ENCODE results near the gene NDUFAF4. TPM values are rescaled to one million over a fixed set of nuclear protein-coding genes. Genes with fewer than 3 reads are reported as not detected.

Gene NDUFAF4
- total and polyA plus RNA-seq, 2 of the 13 experiments (the other 11 are each of a cell fraction or from before 2014, with no cell fraction given), result 41.3 to 59.7 TPM

DNA sequence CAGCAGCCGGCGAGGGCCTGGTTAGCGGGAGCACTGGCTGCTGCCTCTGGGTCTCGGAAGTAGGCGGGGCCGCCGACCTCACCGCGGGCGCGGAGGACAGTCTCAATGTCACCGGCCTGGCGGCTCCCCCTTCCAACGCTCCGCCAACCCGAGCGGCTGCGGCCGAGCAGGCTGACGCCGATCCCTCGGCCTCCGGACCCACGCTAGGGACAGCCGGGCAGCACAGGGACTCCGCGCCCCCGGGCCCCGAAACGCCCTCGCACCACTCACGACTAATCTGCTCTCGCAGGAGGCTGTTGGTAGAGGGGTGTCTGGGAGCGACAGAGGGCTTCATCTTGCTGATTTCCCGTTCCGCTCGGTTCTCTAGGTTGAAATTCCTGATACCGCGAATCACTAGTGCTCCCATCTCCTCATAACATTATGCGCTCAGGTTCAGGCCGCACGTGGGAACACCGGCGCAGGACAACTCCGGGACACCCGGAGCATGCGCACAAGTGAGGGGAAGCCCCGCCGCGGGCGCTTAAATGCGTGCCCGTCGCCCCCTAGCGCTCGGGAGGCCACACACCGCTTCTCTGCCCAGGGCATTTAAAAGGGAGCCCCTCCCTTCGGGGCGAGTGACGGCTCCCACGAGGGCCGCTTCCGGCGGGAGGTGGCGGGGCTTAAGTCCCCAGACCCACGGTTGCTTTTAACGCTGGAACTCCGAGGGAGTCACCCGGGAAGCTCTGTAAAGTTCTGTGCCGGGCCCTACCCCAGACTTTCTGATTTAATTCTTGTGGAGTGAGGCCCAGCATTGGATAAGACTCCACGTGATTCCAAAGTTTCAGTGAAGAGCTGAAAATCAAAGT is at the start of gene NDUFAF4 (continued):
- TF ChIP-seq, protein P1, sequence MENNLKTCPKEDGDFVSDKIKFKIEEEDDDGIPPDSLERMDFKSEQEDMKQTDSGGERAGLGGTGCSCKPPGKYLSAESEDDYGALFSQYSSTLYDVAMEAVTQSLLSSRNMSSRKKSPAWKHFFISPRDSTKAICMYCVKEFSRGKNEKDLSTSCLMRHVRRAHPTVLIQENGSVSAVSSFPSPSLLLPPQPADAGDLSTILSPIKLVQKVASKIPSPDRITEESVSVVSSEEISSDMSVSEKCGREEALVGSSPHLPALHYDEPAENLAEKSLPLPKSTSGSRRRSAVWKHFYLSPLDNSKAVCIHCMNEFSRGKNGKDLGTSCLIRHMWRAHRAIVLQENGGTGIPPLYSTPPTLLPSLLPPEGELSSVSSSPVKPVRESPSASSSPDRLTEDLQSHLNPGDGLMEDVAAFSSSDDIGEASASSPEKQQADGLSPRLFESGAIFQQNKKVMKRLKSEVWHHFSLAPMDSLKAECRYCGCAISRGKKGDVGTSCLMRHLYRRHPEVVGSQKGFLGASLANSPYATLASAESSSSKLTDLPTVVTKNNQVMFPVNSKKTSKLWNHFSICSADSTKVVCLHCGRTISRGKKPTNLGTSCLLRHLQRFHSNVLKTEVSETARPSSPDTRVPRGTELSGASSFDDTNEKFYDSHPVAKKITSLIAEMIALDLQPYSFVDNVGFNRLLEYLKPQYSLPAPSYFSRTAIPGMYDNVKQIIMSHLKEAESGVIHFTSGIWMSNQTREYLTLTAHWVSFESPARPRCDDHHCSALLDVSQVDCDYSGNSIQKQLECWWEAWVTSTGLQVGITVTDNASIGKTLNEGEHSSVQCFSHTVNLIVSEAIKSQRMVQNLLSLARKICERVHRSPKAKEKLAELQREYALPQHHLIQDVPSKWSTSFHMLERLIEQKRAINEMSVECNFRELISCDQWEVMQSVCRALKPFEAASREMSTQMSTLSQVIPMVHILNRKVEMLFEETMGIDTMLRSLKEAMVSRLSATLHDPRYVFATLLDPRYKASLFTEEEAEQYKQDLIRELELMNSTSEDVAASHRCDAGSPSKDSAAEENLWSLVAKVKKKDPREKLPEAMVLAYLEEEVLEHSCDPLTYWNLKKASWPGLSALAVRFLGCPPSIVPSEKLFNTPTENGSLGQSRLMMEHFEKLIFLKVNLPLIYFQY (CRISPR knock-in tag; IDR thresholded peaks at IDR 0.05; ENCODE audit: borderline replicate concordance), result no peak
- TF ChIP-seq LBX2 (CRISPR knock-in tag; IDR thresholded peaks at IDR 0.05; ENCODE audit: borderline replicate concordance) (no peak), ZNF234 (CRISPR knock-in tag; conservative IDR thresholded peaks at IDR 0.05) (no peak), TGIF2 (CRISPR knock-in tag; IDR thresholded peaks at IDR 0.05) (peak; percentile 42; the same call in 1 of the 2 replicates), JUN (CRISPR knock-in tag; IDR thresholded peaks at IDR 0.05) (no peak), ZBTB4 (CRISPR knock-in tag; IDR thresholded peaks at IDR 0.05; ENCODE audit: borderline replicate concordance) (no peak), KAT2B (IDR thresholded peaks at IDR 0.05; ENCODE audit: borderline replicate concordance, low read depth, low read length) (no peak), ZNF230 (CRISPR knock-in tag; IDR thresholded peaks at IDR 0.05) (peak; percentile 73; the same call in 1 of the 2 replicates), KLF12 (CRISPR knock-in tag; IDR thresholded peaks at IDR 0.05; ENCODE audit: borderline replicate concordance) (no peak), ZNF24 (IDR thresholded peaks at IDR 0.05) (no peak; the same call in 1 of the 2 replicates), ZNF275 (CRISPR knock-in tag; IDR thresholded peaks at IDR 0.05; ENCODE audit: borderline replicate concordance) (no peak), REXO4 (CRISPR knock-in tag; IDR thresholded peaks at IDR 0.05; ENCODE audit: borderline replicate concordance) (no peak)
- TF ChIP-seq, protein P2, sequence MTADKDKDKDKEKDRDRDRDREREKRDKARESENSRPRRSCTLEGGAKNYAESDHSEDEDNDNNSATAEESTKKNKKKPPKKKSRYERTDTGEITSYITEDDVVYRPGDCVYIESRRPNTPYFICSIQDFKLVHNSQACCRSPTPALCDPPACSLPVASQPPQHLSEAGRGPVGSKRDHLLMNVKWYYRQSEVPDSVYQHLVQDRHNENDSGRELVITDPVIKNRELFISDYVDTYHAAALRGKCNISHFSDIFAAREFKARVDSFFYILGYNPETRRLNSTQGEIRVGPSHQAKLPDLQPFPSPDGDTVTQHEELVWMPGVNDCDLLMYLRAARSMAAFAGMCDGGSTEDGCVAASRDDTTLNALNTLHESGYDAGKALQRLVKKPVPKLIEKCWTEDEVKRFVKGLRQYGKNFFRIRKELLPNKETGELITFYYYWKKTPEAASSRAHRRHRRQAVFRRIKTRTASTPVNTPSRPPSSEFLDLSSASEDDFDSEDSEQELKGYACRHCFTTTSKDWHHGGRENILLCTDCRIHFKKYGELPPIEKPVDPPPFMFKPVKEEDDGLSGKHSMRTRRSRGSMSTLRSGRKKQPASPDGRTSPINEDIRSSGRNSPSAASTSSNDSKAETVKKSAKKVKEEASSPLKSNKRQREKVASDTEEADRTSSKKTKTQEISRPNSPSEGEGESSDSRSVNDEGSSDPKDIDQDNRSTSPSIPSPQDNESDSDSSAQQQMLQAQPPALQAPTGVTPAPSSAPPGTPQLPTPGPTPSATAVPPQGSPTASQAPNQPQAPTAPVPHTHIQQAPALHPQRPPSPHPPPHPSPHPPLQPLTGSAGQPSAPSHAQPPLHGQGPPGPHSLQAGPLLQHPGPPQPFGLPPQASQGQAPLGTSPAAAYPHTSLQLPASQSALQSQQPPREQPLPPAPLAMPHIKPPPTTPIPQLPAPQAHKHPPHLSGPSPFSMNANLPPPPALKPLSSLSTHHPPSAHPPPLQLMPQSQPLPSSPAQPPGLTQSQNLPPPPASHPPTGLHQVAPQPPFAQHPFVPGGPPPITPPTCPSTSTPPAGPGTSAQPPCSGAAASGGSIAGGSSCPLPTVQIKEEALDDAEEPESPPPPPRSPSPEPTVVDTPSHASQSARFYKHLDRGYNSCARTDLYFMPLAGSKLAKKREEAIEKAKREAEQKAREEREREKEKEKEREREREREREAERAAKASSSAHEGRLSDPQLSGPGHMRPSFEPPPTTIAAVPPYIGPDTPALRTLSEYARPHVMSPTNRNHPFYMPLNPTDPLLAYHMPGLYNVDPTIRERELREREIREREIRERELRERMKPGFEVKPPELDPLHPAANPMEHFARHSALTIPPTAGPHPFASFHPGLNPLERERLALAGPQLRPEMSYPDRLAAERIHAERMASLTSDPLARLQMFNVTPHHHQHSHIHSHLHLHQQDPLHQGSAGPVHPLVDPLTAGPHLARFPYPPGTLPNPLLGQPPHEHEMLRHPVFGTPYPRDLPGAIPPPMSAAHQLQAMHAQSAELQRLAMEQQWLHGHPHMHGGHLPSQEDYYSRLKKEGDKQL (CRISPR knock-in tag; IDR thresholded peaks at IDR 0.05; ENCODE audit: low read depth), result 0 out of 2 replicates have a peak, but pooled peaks have one; percentile 13

Measured in HepG2 (cell line).